Mucosa of descending colon (tissue), 3 donors: Measurements from ENCODE around the gene STX3. TPM values are rescaled to one million over a fixed set of nuclear protein-coding genes. Genes with fewer than 3 reads are reported as not detected.

ENCODE experiments used
- ATAC-seq: fragments of 200-7000 bp; cut with Tn5 transposase; one replicate; pipeline ENCODE4 v1.9.1; 2020; ENCODE audit warnings: mild to moderate bottlenecking, moderate library complexity
- DNase-seq, 3 donors: peaks; one replicate each; pipeline ENCODE4 v3.0.0-alpha.2; 2020
- H3K36me3 ChIP-seq: fragments of 200-600 bp; one replicate; pipeline ENCODE4 v1.8.0; 2021; ENCODE audit warnings: low read depth, mild to moderate bottlenecking
- H3K4me1 ChIP-seq: fragments of 200-600 bp; one replicate; pipeline ENCODE4 v1.8.0; 2021; ENCODE audit warnings: low read depth, mild to moderate bottlenecking
- H3K4me3 ChIP-seq: fragments of 200-600 bp; one replicate; pipeline ENCODE4 v1.8.0; 2021; ENCODE audit warnings: mild to moderate bottlenecking
- H3K9me3 ChIP-seq: fragments of 200-600 bp; one replicate; pipeline ENCODE4 v1.8.0; 2021; ENCODE audit warnings: mild to moderate bottlenecking
- intact Hi-C, 2 donors: fragments of 100-400 bp; cut with DNase I in 1 of 2; cut with micrococcal nuclease in 1 of 2; formaldehyde crosslinking; loops; one replicate each; pipeline versions ENCODE4 v1.11.0 to v1.11.1; 2022; cut with DNase I, micrococcal nuclease
- long read RNA-seq, 2 donors: library from polyadenylated mRNA; unstranded; transcript quantifications; one replicate each; pipeline ENCODE4 v2.0.0, GENCODE V29; 2019 to 2021
- total RNA-seq, 3 donors: library from RNA; stranded (reverse); fragmentation: NEBNext Ultra II Directional in 2 of 3; extraction: Animal tissue kit (Norgen Biotek cat#: 25700) in 2 of 3; gene quantifications; one replicate each; pipeline versions ENCODE4 v1.2.1 to v1.2.4, GENCODE V29; 2021 to 2023
- TF ChIP-seq, protein P1 (sequence below): fragments of 200-600 bp; IDR thresholded peaks from one replicate; pipeline ENCODE4 v1.8.0; 2022; ENCODE audit warnings: antibody characterized with exemption, mild to moderate bottlenecking
- donor health status: DM: no; HTN: no; CAD: no; lungs with moderate emphysema.
- donor health status: DM: no; HTN: no; CAD: no.
- donor health status: DM: no; HTN: yes; CAD: no.

The STX3 gene
- total RNA-seq = 100 to 1,000 TPM in 1 of 3 donors, 10 to 100 TPM in 2; 69.5 to 129 (median 96.1) TPM
- long read RNA-seq, donor 1, transcript STX3-201 (11 exons, 3,299 nt) = major isoform, 119 of 152 reads
- long read RNA-seq, donor 1, transcript STX3-203 (10 exons, 1,571 nt) = minor isoform, 6 of 152 reads
- long read RNA-seq, donor 1, partial matches to known transcripts = 5 of 152 reads
- long read RNA-seq, donor 1, other reads (novel, unspliced or antisense) = 21 of 152 reads
- long read RNA-seq, donor 2, transcript STX3-201 (11 exons, 3,299 nt) = major isoform, 25 of 37 reads
- long read RNA-seq, donor 2, partial matches to known transcripts = 5 of 37 reads
- long read RNA-seq, donor 2, other reads (novel, unspliced or antisense) = 6 of 37 reads

DNA sequence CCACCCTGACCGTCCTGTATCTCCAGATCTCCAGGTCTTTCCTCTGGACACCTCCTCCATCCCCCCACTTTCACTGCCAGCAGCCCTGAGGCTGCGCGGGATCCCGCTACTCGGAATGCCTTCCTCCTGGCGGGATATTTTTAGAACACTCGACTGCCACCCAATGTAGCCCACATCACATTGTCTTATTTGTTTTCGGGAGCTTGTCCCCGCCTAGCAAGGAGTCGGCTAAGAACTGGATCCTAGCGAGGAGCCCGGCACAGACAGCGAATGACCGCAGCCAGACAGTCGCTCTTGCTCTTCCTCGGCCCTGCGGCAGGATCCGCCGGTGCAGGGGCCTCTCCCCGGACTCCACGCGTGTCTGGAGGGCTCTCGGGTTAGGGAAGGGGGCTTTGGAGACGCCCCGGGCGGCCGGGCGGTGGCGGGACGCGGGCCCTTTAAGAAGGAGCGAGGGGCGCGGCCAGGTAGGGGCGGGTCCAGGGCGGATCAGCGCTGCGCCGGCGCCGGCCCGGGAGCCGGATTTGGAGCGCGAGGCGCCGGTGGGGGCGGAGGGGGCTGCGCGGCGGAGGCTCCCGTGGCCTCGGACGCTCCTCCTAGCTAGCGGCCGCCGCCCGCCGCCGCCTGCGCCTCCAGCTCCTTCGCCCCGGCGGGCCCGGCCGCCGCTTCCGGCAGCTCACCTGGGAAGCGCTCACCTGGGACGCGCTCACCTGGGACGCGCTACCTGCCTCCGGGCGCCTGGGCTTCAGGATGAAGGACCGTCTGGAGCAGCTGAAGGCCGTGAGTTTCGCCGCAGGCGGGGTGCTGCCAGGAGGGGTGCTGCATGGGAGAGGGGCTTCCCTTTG lies at the start of gene STX3:
Gene STX3 (plus strand): TSS at position 518 of the 842 bp plus-strand sequence. CDS start 230 bp downstream, at position 748.
- Histone ChIP-seq H3K4me1 (peaks cover 28% of the 10 kb centered on the region), H3K36me3 (no peaks in the 10 kb centered on the region), H3K4me3 (peak within 1 kb of the TSS; percentile 80), H3K9me3 (no peaks in the 10 kb centered on the region)
- peak; percentile 81 to 88 (median 87) for DNase-seq
- ATAC-seq = peak; percentile 85
- intact Hi-C loops = loop anchor here in 1 of 2 donors (5.0 kb wide), 1 partner anchor 47 kb away; no protein-coding TSS in a partner anchor
- TF ChIP-seq, protein P1, sequence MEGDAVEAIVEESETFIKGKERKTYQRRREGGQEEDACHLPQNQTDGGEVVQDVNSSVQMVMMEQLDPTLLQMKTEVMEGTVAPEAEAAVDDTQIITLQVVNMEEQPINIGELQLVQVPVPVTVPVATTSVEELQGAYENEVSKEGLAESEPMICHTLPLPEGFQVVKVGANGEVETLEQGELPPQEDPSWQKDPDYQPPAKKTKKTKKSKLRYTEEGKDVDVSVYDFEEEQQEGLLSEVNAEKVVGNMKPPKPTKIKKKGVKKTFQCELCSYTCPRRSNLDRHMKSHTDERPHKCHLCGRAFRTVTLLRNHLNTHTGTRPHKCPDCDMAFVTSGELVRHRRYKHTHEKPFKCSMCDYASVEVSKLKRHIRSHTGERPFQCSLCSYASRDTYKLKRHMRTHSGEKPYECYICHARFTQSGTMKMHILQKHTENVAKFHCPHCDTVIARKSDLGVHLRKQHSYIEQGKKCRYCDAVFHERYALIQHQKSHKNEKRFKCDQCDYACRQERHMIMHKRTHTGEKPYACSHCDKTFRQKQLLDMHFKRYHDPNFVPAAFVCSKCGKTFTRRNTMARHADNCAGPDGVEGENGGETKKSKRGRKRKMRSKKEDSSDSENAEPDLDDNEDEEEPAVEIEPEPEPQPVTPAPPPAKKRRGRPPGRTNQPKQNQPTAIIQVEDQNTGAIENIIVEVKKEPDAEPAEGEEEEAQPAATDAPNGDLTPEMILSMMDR = no peak

DNA sequence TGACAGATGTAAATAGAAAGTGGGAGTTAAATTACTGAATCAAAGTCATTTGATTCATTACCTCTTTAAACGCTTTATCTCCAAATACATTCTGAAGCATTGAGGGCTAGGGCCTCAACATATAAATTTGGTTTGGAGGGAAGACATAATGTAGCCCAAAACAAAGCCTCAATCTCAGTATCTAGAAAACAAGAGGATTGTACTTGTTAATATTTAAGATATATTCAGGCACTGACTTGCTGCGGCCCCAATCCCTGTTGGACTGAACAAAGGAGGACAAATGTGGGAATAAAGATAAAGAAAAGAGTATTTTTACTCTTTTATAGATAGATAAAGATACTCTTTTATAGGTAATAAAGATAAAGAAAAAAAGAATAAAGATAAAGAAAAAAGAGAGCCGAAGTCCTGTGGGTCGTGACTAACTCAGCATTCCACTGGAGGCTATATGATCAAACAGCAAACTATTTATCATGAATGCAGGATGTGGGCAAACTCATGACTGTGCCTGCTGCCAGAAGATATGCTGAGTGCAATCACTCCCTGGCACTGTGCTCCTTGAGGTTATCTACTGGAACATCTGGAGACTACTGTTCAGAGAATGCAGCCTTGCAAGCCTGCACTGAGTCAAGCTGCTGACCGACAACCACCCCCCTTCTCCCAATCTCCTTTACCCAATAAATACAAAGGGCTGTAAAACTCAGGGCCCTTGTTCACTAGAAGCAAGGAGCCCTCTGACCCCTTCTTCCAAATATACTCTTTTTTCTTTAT lies 48.5 kb upstream of the STX3 start:
- H3K36me3 ChIP-seq = no peaks in the 10 kb centered on the region
- DNase-seq (peak in 2 of 3 donors; percentile 31 to 76), ATAC-seq (peak; percentile 85)
- H3K4me3 ChIP-seq = no peak overlapping the region
- H3K9me3 ChIP-seq = no peaks in the 10 kb centered on the region
- TF ChIP-seq, protein P1 = no peak
- H3K4me1 ChIP-seq = no peaks in the 10 kb centered on the region
- intact Hi-C loops = no loop called here

DNA sequence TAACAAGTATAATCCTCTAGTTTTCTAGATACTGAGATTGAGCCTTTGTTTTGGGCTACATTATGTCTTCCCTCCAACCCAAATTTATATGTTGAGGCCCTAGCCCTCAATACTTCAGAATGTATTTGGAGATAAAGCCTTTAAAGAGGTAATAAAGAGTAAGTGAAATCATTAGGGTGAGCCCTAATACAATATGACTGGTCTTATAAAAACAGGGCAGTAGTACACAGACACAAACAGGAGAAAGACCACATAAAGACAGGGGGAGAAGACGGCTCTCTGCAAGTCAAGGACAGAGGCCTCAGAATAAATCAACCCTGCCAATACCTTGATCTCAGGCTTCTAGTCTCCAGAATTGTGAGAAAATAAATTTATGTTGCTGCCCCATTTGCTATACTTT lies 47.8 kb upstream of the STX3 start:
- Histone ChIP-seq H3K4me1 (no peaks in the 10 kb centered on the region), H3K4me3 (no peak overlapping the region), H3K36me3 (no peaks in the 10 kb centered on the region), H3K9me3 (no peaks in the 10 kb centered on the region)
- no peak for ATAC-seq
- intact Hi-C loops = no loop called here
- TF ChIP-seq, protein P1 = no peak
- no peak for DNase-seq

DNA sequence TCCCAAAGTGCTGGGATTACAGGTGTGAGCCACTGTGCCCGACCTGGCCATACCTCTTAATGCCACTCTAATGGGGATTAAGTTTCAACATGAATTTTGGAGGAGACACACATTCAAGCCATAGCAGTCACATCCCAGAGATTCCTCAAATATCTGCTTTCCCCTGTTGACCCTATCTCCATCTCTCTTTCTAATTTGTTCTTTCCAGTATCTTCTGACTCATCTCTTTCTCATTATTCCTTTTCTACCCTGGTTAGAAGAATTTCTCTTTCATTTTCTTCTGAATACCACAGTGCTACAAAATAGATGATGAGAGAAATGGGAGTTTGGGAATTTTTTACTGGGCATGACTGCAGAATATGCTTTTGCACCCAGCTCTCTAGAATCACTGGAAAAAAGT lies 46.6 kb upstream of the STX3 start:
- Histone ChIP-seq H3K4me1 (no peaks in the 10 kb centered on the region), H3K4me3 (no peak overlapping the region), H3K36me3 (no peaks in the 10 kb centered on the region), H3K9me3 (no peaks in the 10 kb centered on the region)
- DNase-seq = no peak
- ATAC-seq = no peak
- TF ChIP-seq, protein P1 = no peak
- intact Hi-C loops = no loop called here

DNA sequence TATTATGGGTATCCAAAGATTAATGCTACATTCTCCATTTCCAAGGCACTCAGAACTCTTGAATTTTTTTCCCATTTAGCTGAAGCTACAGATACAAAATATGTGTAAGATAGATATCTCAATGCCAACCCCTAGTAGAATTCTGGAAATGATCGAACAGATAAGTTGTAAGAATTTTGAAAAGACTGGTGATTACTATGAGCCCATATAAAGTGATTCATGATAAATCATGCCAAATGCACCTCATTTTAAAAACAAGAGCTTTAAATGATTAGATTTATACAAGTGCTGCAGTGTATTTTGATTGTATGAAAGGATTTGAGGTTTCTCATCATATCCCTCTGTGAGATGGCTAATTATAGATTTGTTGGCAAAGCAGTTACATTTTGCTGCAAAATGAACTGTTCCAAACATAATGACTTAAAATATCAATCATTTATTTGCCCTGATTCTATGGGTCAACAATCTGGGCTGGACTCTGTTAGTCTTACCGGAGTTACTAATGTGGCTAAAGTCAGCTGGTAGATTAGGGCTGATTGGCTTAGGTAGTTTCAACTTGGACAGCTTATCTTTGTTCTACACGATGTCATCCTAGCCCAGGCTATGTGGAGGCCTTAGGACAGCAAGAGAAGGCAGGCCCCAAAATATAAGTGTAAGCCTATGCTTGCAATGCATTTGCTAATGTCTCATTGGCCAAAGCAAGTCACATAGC lies 44.9 kb upstream of the STX3 start:
- TF ChIP-seq, protein P1 = no peak
- H3K4me3 ChIP-seq = no peak overlapping the region
- H3K4me1 ChIP-seq = no peaks in the 10 kb centered on the region
- ATAC-seq (no peak), DNase-seq (no peak)
- no peaks in the 10 kb centered on the region for H3K9me3 ChIP-seq
- H3K36me3 ChIP-seq = no peaks in the 10 kb centered on the region
- intact Hi-C loops = no loop called here
